Inferior parietal cortex (tissue), 1 donor: ENCODE results near the gene SP140L.
"Not testable (repeated sequence)": the region's sequence is repeated elsewhere in the genome, so short reads cannot be mapped to it uniquely, and the experiment has no call there.

Experiments used
- DNase-seq: peaks from one replicate; pipeline ENCODE4 v3.0.0-alpha.2; 2016; ENCODE audit errors: extremely low spot score

Gene SP140L

GRCh38 chr2:230323385-230324106 lies 3.4 kb upstream of the SP140L start:
- no peak for DNase-seq

- DNase-seq, result no peak
Measured at GRCh38 chr2:230324503-230324902, 2.5 kb upstream of the SP140L start.

- DNase-seq, result no peak
Measured at GRCh38 chr2:230325316-230326243, 1.4 kb upstream of the SP140L start.

- no peak for DNase-seq
Measured at GRCh38 chr2:230327418-230328154, 593 bp downstream of the SP140L start.

- DNase-seq, result no peak
Measured at GRCh38 chr2:230328155-230328458, 1.1 kb downstream of the SP140L start.

GRCh38 chr2:230329946-230330605 lies 3.1 kb downstream of the SP140L start:
- DNase-seq, result no peak

GRCh38 chr2:230330725-230331124 lies 3.7 kb downstream of the SP140L start:
- no peak for DNase-seq

GRCh38 chr2:230335461-230335863 lies 8.5 kb downstream of the SP140L start:
- DNase-seq, result no peak

- DNase-seq, result no peak
Measured at GRCh38 chr2:230335864-230336506, 9.0 kb downstream of the SP140L start.

GRCh38 chr2:230341936-230342528 lies 15.0 kb downstream of the SP140L start:
- not testable (repeated sequence) for DNase-seq

GRCh38 chr2:230343041-230343624 lies 16.1 kb downstream of the SP140L start:
- DNase-seq, result not testable (repeated sequence)

GRCh38 chr2:230343747-230344146 lies 16.8 kb downstream of the SP140L start:
- no peak for DNase-seq

GRCh38 chr2:230346465-230346864 lies 19.5 kb downstream of the SP140L start:
- no peak for DNase-seq

- no peak for DNase-seq
Measured at GRCh38 chr2:230346921-230347533, 20.0 kb downstream of the SP140L start.

- no peak for DNase-seq
Measured at GRCh38 chr2:230347659-230348305, 20.8 kb downstream of the SP140L start.

GRCh38 chr2:230348787-230349186 lies 21.8 kb downstream of the SP140L start:
- no peak for DNase-seq

- no peak for DNase-seq
Measured at GRCh38 chr2:230356084-230356483, 29.1 kb downstream of the SP140L start.

GRCh38 chr2:230358305-230358704 lies 31.3 kb downstream of the SP140L start:
- DNase-seq, result no peak

GRCh38 chr2:230360028-230360427 lies 33.0 kb downstream of the SP140L start:
- DNase-seq, result no peak
